Panc1 (cell line): ENCODE data around the gene MAPK4. TPM values are rescaled to one million over a fixed set of nuclear protein-coding genes. Genes with fewer than 3 reads are reported as not detected.

Experiments
- ATAC-seq: fragments of 200-7000 bp; cut with Tn5 transposase; 2 replicates; pipeline ENCODE4 v1.9.1; 2020; ENCODE audit warnings: mild to moderate bottlenecking, moderate library complexity
- BruUV-seq: library from RNA; stranded (reverse); fragments of 400-500 nt; replicated peaks from 2 replicates; lab custom pipeline; 2021; lab: Mats Ljungman, UMichigan
- CTCF ChIA-PET: fragments of 300-600 bp; sonication (Branson Sonifier 250); formaldehyde crosslinking; loops from one replicate; lab custom pipeline; 2022; ENCODE audit warnings: antibody characterized with exemption; lab: Charles Lee
- POLR2A ChIA-PET: fragments of 300-600 bp; sonication (Branson Sonifier 250); formaldehyde crosslinking; loops from one replicate; lab custom pipeline; 2022; ENCODE audit warnings: antibody characterized with exemption; lab: Charles Lee
- DNase-seq: peaks from one replicate; pipeline ENCODE4 v3.0.0-alpha.2; 2010; ENCODE audit warnings: low read depth, low spot score
- H3K27ac ChIP-seq: 2 replicates; pipeline ENCODE4 v1.5.1; 2011; ENCODE audit warnings: mild to moderate bottlenecking, low read length, inconsistent platforms
- H3K27me3 ChIP-seq: fragments of 200-500 bp; sonication (Bioruptor generic); 2 replicates; pipeline ENCODE4 v1.6.0; 2014; ENCODE audit warnings: low read length, inconsistent platforms; ENCODE audit not compliant: control insufficient read depth, insufficient read depth
- H3K36me3 ChIP-seq: fragments of 200-500 bp; sonication (Bioruptor generic); 2 replicates; pipeline ENCODE4 v1.5.1; 2014; ENCODE audit warnings: inconsistent platforms, mild to moderate bottlenecking, low read length, moderate library complexity; ENCODE audit not compliant: control insufficient read depth, insufficient read depth
- H3K4me1 ChIP-seq: 2 replicates; pipeline ENCODE4 v1.5.1; 2011; ENCODE audit warnings: inconsistent platforms, mild to moderate bottlenecking, low read length, moderate library complexity; ENCODE audit not compliant: control insufficient read depth, insufficient read depth
- H3K4me3 ChIP-seq, 2 experiments: 2 replicates each; pipeline ENCODE4 v1.5.1; 2011 to 2012; ENCODE audit warnings: low read depth in 2 of 2, low read length in 2 of 2, mild to moderate bottlenecking in 2 of 2, inconsistent platforms in 1 of 2, moderate library complexity in 1 of 2
- H3K9me3 ChIP-seq: fragments of 200-500 bp; sonication (Bioruptor generic); 2 replicates; pipeline ENCODE4 v1.5.1; 2014; ENCODE audit warnings: low read depth, mild to moderate bottlenecking, inconsistent platforms, low read length, moderate library complexity; ENCODE audit not compliant: control insufficient read depth, insufficient read depth
- CTCF ChIP-seq: fragments of 450-650 bp; IDR thresholded peaks from 2 replicates; pipeline ENCODE4 v1.5.1; 2017; ENCODE audit warnings: mild to moderate bottlenecking
- POLR2AphosphoS5 ChIP-seq: IDR thresholded peaks from 2 replicates; pipeline ENCODE4 v1.6.1; 2012; ENCODE audit warnings: mild to moderate bottlenecking, low read depth, low read length, moderate library complexity
- SIN3A ChIP-seq: IDR thresholded peaks from 2 replicates; pipeline ENCODE4 v1.6.1; 2012; ENCODE audit warnings: low read depth, mild to moderate bottlenecking, low read length, moderate library complexity, borderline replicate concordance; ENCODE audit not compliant: insufficient read depth
- TCF7L2 ChIP-seq: IDR thresholded peaks from 2 replicates; pipeline ENCODE4 v1.6.1; 2011; ENCODE audit warnings: mild to moderate bottlenecking, low read depth, low read length, inconsistent platforms
- in situ Hi-C: cut with HindIII; loops from 2 replicates; pipeline ENCODE4 v1.10.0; 2016; ENCODE audit warnings: low sequenced_read_pairs, low pct_unique_long_range_greater_than_20kb
- intact Hi-C: fragments of 100-400 bp; cut with micrococcal nuclease; formaldehyde crosslinking; loops from one replicate; pipeline ENCODE4 v1.10.0; 2022; ENCODE audit not compliant: unreplicated experiment
- total RNA-seq: library from RNA; stranded (reverse); gene quantifications from one replicate; pipeline ENCODE4 v1.2.1, GENCODE V29; 2021; ENCODE audit not compliant: unreplicated experiment
- TF ChIP-seq, protein P1 (sequence below), 2 experiments: IDR thresholded peaks; 2 replicates each; pipeline ENCODE4 v1.6.1; 2011 to 2012; ENCODE audit warnings: low read depth in 2 of 2, control low read depth in 1 of 2, low read length in 1 of 2, mild to moderate bottlenecking in 1 of 2, moderate library complexity in 1 of 2; ENCODE audit not compliant: insufficient read depth in 1 of 2

The MAPK4 gene
- total RNA-seq, 1 experiment from 2014 or later, result not detected

DNA sequence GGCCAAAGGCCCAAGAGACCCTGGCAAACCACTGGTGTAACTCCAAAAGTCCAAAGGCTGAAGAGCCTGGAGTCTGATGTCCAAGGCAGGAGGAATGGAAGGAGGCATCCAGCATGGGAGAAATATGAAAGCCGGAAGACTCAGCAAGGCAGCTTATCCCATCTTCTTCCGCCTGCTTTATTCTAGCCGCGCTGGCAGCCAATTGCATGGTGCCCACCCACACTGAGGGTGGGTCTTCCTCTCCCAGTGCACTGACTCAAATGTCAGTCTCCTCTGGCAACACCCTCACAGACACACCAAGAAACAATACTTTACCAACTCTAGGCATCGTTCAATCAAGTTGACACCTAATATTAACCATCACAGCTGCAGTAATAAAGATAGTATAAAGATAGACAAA is 34.1 kb downstream of the MAPK4 start:
- CTCF ChIA-PET, result no interaction called here
- in situ Hi-C loops, result no loop called here
- no TSS peak for BruUV-seq

GRCh38 chr18:50594942-50595341 is 35.1 kb downstream of the MAPK4 start:
- Histone ChIP-seq H3K36me3 (no peaks in the 10 kb centered on the region), H3K9me3 (no peaks in the 10 kb centered on the region), H3K27ac (no peak overlapping the region), H3K4me3 (no peak overlapping the region), H3K27me3 (peaks cover 1% of the 10 kb centered on the region), H3K4me1 (no peaks in the 10 kb centered on the region)
- no peak for DNase-seq
- TF ChIP-seq, protein P1, sequence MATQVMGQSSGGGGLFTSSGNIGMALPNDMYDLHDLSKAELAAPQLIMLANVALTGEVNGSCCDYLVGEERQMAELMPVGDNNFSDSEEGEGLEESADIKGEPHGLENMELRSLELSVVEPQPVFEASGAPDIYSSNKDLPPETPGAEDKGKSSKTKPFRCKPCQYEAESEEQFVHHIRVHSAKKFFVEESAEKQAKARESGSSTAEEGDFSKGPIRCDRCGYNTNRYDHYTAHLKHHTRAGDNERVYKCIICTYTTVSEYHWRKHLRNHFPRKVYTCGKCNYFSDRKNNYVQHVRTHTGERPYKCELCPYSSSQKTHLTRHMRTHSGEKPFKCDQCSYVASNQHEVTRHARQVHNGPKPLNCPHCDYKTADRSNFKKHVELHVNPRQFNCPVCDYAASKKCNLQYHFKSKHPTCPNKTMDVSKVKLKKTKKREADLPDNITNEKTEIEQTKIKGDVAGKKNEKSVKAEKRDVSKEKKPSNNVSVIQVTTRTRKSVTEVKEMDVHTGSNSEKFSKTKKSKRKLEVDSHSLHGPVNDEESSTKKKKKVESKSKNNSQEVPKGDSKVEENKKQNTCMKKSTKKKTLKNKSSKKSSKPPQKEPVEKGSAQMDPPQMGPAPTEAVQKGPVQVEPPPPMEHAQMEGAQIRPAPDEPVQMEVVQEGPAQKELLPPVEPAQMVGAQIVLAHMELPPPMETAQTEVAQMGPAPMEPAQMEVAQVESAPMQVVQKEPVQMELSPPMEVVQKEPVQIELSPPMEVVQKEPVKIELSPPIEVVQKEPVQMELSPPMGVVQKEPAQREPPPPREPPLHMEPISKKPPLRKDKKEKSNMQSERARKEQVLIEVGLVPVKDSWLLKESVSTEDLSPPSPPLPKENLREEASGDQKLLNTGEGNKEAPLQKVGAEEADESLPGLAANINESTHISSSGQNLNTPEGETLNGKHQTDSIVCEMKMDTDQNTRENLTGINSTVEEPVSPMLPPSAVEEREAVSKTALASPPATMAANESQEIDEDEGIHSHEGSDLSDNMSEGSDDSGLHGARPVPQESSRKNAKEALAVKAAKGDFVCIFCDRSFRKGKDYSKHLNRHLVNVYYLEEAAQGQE (IDR thresholded peaks at IDR 0.05; ENCODE audit: insufficient read depth in 1 of 2, low read depth in 2 of 2, low read length in 1 of 2), result no peak
- TF ChIP-seq SIN3A (no peak), CTCF (no peak), POLR2AphosphoS5 (no peak), TCF7L2 (no peak)
- BruUV-seq, result no TSS peak
- intact Hi-C loops (no loop called here), in situ Hi-C loops (no loop called here)
- ChIA-PET POLR2A (no interaction called here), CTCF (no interaction called here)
- ATAC-seq, result no peak

More for the DNA sequence above, 34.1 kb downstream of the MAPK4 start:
- intact Hi-C loops, result no loop called here
- Histone ChIP-seq H3K9me3 (no peaks in the 10 kb centered on the region), H3K27me3 (no peaks in the 10 kb centered on the region; the same call in 1 of the 2 replicates), H3K36me3 (no peaks in the 10 kb centered on the region), H3K4me1 (no peaks in the 10 kb centered on the region), H3K27ac (no peak overlapping the region), H3K4me3 (no peak overlapping the region)
- ATAC-seq (no peak), DNase-seq (no peak)
- POLR2A ChIA-PET, result no interaction called here
- TF ChIP-seq POLR2AphosphoS5, result no peak
- TF ChIP-seq SIN3A, result no peak
- TF ChIP-seq, protein P1 (IDR thresholded peaks at IDR 0.05; ENCODE audit: insufficient read depth in 1 of 2, low read depth in 2 of 2, low read length in 1 of 2), result no peak
- no peak for TF ChIP-seq CTCF
- TF ChIP-seq TCF7L2, result no peak
